ENCODE results near the gene NHERF2. TPM values are rescaled to one million over a fixed set of nuclear protein-coding genes. Genes with fewer than 3 reads are reported as not detected.

Gene NHERF2
- polyA plus RNA-seq, 2 of the 4 experiments (the other 2 are of a cell fraction): 32.3 to 35.0 TPM

DNA sequence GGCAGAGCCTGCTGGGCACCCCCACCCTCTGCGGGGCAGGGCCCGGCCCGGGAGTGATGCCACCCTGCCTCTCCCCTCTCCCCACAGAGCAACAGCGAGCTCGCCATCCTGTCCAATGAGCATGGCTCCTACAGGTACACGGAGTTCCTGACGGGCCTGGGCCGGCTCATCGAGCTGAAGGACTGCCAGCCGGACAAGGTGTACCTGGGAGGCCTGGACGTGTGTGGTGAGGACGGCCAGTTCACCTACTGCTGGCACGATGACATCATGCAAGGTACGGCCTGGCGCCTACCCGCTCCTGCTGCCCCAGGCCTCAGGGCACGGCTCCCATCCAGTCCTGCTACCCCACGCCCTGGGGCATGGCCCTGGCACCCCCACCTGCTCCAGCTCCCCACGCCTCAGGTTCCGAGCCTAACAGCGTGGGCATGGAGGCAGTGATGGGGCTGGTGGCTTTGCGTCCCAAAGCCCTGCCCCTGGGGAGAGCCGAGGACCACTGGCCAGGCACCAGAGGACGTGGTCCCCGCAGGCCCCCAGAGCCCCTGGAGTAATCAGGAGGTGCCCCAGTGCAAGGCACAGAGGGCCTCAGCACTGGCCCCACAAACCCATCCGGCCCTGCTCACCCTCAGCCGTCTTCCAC is 59.5 kb downstream of the NHERF2 start (continued):
- TF ChIP-seq, protein P1, sequence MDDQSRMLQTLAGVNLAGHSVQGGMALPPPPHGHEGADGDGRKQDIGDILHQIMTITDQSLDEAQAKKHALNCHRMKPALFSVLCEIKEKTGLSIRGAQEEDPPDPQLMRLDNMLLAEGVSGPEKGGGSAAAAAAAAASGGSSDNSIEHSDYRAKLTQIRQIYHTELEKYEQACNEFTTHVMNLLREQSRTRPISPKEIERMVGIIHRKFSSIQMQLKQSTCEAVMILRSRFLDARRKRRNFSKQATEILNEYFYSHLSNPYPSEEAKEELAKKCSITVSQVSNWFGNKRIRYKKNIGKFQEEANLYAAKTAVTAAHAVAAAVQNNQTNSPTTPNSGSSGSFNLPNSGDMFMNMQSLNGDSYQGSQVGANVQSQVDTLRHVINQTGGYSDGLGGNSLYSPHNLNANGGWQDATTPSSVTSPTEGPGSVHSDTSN (IDR thresholded peaks at IDR 0.05): no peak
- no peak for TF ChIP-seq GATA3 (IDR thresholded peaks at IDR 0.05; ENCODE audit: borderline replicate concordance)

DNA sequence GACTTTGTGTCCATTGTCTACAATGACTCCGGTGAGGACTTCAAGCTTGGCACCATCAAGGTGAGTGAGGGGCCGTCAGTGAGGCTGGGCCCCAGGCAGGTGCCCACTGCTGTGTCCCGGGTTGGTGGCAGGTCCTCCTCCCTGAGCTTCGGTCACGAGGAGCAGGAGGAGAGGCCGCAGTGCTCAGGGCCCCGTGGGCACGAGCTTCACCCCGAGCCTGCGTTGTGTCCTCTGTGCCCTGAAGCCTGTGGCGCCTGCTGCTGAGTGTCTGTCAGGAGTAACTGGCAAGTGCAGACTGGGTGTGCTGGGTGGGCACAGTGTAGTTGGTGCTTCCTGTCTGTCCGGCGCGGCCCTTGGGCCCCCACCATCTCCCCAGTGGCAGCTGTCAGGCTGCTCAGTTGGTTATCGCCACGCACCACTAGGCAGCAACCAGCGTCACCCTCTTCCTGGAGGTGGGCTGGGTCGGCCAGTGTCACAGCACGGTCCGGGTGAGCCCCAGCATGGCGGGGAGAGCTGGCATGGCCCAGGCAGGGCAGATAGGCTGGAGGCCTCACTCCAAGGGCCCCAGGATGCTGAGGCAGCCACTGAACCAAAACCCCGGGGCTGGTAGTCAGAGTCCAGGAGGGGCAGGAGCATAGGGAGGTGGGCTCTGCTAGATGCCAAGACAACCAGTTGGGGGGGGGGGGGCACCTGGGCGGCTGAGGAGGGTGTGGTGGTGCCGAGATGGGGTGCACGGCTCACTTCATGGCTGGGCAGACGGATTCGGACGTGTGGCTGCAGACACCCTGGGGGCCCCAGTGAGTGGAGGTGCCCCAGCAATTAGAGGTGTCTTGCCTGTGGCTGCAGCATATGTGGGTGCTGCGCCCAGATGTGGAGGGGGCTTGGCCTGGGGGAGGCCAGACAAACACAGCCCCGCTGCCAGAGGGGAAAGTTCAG is 60.4 kb downstream of the NHERF2 start:
- no peak for FAIRE-seq
- POLR2A ChIA-PET: no interaction called here
- Histone ChIP-seq H3K9me3 (no peaks in the 10 kb centered on the region), H3K4me2 (no peak overlapping the region), H3K4me3 (no peak overlapping the region), H3K27ac (peak overlapping the region in 1 of 2 experiments; percentile 8; a peak in 1 of 6 replicates), H3K4me1 (no peaks in the 10 kb centered on the region; the same call in 2 of the 3 replicates)
- TF ChIP-seq ZSCAN20 (CRISPR knock-in tag; IDR thresholded peaks at IDR 0.05) (no peak), BHLHE40 (IDR thresholded peaks at IDR 0.05; ENCODE audit: low read depth, low read length) (no peak), CBX8 (IDR thresholded peaks at IDR 0.05) (no peak), RAD21 (conservative IDR thresholded peaks at IDR 0.05 in 1 of 2, IDR thresholded peaks at IDR 0.05 in 1 of 2) (no peak), NPAS2 (CRISPR knock-in tag; IDR thresholded peaks at IDR 0.05; ENCODE audit: borderline replicate concordance) (no peak), FOSB (CRISPR knock-in tag; IDR thresholded peaks at IDR 0.05) (no peak)
- TF ChIP-seq, protein P2, sequence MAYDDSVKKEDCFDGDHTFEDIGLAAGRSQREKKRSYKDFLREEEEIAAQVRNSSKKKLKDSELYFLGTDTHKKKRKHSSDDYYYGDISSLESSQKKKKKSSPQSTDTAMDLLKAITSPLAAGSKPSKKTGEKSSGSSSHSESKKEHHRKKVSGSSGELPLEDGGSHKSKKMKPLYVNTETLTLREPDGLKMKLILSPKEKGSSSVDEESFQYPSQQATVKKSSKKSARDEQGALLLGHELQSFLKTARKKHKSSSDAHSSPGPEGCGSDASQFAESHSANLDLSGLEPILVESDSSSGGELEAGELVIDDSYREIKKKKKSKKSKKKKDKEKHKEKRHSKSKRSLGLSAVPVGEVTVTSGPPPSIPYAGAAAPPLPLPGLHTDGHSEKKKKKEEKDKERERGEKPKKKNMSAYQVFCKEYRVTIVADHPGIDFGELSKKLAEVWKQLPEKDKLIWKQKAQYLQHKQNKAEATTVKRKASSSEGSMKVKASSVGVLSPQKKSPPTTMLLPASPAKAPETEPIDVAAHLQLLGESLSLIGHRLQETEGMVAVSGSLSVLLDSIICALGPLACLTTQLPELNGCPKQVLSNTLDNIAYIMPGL (CRISPR knock-in tag; IDR thresholded peaks at IDR 0.05; ENCODE audit: borderline replicate concordance): no peak
- no peak for ATAC-seq
- DNase-seq (ENCODE audit: low read depth in 1 of 2, low spot score in 1 of 2): no peak
- 98% methylated on average over 11 of the region's 30 CpGs for WGBS (ENCODE audit: missing lambda C conversion rate)
- CTCF ChIA-PET: interaction anchor here (0.8 to 2.3 kb wide), 2 partner anchors 25 to 53 kb away, joined by 4 to 8 read pairs; no protein-coding TSS in a partner anchor

DNA sequence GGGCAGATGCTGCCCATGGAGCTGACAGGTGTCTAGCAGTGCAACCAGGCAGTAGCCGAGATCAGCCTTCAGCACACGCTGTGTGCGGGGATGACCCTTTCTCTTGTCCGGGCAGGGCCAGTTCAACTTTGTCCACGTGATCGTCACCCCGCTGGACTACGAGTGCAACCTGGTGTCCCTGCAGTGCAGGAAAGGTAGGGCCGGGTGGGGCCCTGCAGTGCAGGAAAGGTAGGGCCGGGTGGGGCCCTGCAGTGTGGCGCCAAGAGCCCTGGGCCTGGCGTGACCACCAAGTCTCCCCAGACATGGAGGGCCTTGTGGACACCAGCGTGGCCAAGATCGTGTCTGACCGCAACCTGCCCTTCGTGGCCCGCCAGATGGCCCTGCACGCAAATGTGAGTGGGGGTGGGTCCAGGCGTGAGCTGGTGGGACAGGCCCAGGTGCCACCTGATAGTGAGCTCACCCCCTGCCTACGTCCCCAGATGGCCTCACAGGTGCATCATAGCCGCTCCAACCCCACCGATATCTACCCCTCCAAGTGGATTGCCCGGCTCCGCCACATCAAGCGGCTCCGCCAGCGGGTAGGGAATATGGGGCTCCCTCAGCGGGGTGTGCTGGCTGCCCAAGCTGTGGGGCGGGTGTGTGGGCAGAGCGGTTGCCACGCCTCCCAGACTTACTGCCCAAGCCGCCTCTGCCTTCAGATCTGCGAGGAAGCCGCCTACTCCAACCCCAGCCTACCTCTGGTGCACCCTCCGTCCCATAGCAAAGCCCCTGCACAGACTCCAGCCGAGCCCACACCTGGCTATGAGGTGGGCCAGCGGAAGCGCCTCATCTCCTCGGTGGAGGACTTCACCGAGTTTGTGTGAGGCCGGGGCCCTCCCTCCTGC is 61.3 kb downstream of the NHERF2 start:
- Histone ChIP-seq H3K4me1 (no peaks in the 10 kb centered on the region; the same call in 2 of the 3 replicates), H3K4me2 (no peak overlapping the region), H3K9me3 (no peaks in the 10 kb centered on the region), H3K27ac (no peak overlapping the region), H3K4me3 (no peak overlapping the region)
- WGBS (ENCODE audit: missing lambda C conversion rate): 95% methylated on average over 26 of the region's 41 CpGs
- POLR2A ChIA-PET: no interaction called here
- TF ChIP-seq JUNB (IDR thresholded peaks at IDR 0.05): no peak
- no peak for TF ChIP-seq FOSL2 (IDR thresholded peaks at IDR 0.05)
- TF ChIP-seq FOSL2 (CRISPR knock-in tag; IDR thresholded peaks at IDR 0.05): no peak
- TF ChIP-seq, protein P3, sequence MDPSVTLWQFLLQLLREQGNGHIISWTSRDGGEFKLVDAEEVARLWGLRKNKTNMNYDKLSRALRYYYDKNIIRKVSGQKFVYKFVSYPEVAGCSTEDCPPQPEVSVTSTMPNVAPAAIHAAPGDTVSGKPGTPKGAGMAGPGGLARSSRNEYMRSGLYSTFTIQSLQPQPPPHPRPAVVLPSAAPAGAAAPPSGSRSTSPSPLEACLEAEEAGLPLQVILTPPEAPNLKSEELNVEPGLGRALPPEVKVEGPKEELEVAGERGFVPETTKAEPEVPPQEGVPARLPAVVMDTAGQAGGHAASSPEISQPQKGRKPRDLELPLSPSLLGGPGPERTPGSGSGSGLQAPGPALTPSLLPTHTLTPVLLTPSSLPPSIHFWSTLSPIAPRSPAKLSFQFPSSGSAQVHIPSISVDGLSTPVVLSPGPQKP (IDR thresholded peaks at IDR 0.05; ENCODE audit: low read depth, low read length): no peak
- TF ChIP-seq, protein P4, sequence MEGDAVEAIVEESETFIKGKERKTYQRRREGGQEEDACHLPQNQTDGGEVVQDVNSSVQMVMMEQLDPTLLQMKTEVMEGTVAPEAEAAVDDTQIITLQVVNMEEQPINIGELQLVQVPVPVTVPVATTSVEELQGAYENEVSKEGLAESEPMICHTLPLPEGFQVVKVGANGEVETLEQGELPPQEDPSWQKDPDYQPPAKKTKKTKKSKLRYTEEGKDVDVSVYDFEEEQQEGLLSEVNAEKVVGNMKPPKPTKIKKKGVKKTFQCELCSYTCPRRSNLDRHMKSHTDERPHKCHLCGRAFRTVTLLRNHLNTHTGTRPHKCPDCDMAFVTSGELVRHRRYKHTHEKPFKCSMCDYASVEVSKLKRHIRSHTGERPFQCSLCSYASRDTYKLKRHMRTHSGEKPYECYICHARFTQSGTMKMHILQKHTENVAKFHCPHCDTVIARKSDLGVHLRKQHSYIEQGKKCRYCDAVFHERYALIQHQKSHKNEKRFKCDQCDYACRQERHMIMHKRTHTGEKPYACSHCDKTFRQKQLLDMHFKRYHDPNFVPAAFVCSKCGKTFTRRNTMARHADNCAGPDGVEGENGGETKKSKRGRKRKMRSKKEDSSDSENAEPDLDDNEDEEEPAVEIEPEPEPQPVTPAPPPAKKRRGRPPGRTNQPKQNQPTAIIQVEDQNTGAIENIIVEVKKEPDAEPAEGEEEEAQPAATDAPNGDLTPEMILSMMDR (IDR thresholded peaks at IDR 0.05): no peak
- ATAC-seq (no peak), FAIRE-seq (no peak), DNase-seq (ENCODE audit: low read depth in 1 of 2, low spot score in 1 of 2) (no peak)
- CTCF ChIA-PET: interaction anchor here (1.4 to 4.8 kb wide), 4 partner anchors 10 to 84 kb away, joined by 3 to 22 read pairs (median 18); no protein-coding TSS in a partner anchor

Small RNA genes within 50 kb of the gene (small RNA-seq; reads per million reads assigned to genes)
- gene RN7SL219P: 0 reads per million in 6 experiments

Other genes starting within 250 kb of the NHERF2 start
Only the 30 nearest of the 31 such genes appear.
- gene NUBP2, start 243.9 kb upstream of the NHERF2 start, polyA plus RNA-seq (2011; rRNA removed): 21.9 and 24.7 TPM in 2 replicates
- gene NUBP2, start 243.9 kb upstream of the NHERF2 start, polyA plus RNA-seq (2017; fragmentation: RNase III; extraction: RNeasy Plus Mini Kit Qiagen cat#74134 plus additional on column Dnase treatment): 58.9 to 65.3 TPM (median 60.7 TPM) in 3 replicates
- gene IGFALS, start 233.2 kb upstream of the NHERF2 start, polyA plus RNA-seq (2011; rRNA removed): 0.08 TPM in 1 of 2 replicates, not detected in the other
- 0.05 to 0.08 TPM in 2 of 3 replicates, not detected in the other for gene IGFALS, start 233.2 kb upstream of the NHERF2 start, polyA plus RNA-seq (2017; fragmentation: RNase III; extraction: RNeasy Plus Mini Kit Qiagen cat#74134 plus additional on column Dnase treatment)
- 27.2 and 34.9 TPM in 2 replicates for gene HAGH, start 200.1 kb upstream of the NHERF2 start, polyA plus RNA-seq (2011; rRNA removed)
- 58.7 to 66.4 TPM (median 59.8 TPM) in 3 replicates for gene HAGH, start 200.1 kb upstream of the NHERF2 start, polyA plus RNA-seq (2017; fragmentation: RNase III; extraction: RNeasy Plus Mini Kit Qiagen cat#74134 plus additional on column Dnase treatment)
- gene FAHD1, start 199.7 kb upstream of the NHERF2 start, polyA plus RNA-seq (2011; rRNA removed): 30.2 and 30.6 TPM in 2 replicates
- 63.2 to 68.4 TPM (median 64.5 TPM) in 3 replicates for gene FAHD1, start 199.7 kb upstream of the NHERF2 start, polyA plus RNA-seq (2017; fragmentation: RNase III; extraction: RNeasy Plus Mini Kit Qiagen cat#74134 plus additional on column Dnase treatment)
- gene MEIOB, start 154.7 kb upstream of the NHERF2 start, polyA plus RNA-seq (2011; rRNA removed): 7.5 and 9.1 TPM in 2 replicates
- 2.9 to 3.5 TPM (median 2.9 TPM) in 3 replicates for gene MEIOB, start 154.7 kb upstream of the NHERF2 start, polyA plus RNA-seq (2017; fragmentation: RNase III; extraction: RNeasy Plus Mini Kit Qiagen cat#74134 plus additional on column Dnase treatment)
- 1.1 and 1.5 TPM in 2 replicates for gene HS3ST6, start 108.5 kb upstream of the NHERF2 start, polyA plus RNA-seq (2011; rRNA removed)
- 1.4 to 2.6 TPM (median 2.0 TPM) in 3 replicates for gene HS3ST6, start 108.5 kb upstream of the NHERF2 start, polyA plus RNA-seq (2017; fragmentation: RNase III; extraction: RNeasy Plus Mini Kit Qiagen cat#74134 plus additional on column Dnase treatment)
- gene MSRB1, start 83.7 kb upstream of the NHERF2 start, polyA plus RNA-seq (2011; rRNA removed): 27.7 and 34.4 TPM in 2 replicates
- 27.7 to 38.4 TPM (median 37.5 TPM) in 3 replicates for gene MSRB1, start 83.7 kb upstream of the NHERF2 start, polyA plus RNA-seq (2017; fragmentation: RNase III; extraction: RNeasy Plus Mini Kit Qiagen cat#74134 plus additional on column Dnase treatment)
- not detected in 2 replicates for gene RPL3L, start 72.2 kb upstream of the NHERF2 start, polyA plus RNA-seq (2011; rRNA removed)
- gene RPL3L, start 72.2 kb upstream of the NHERF2 start, polyA plus RNA-seq (2017; fragmentation: RNase III; extraction: RNeasy Plus Mini Kit Qiagen cat#74134 plus additional on column Dnase treatment): 0.20 TPM in 1 of 3 replicates, not detected in the others
- 151 and 198 TPM in 2 replicates for gene NDUFB10, start 67.4 kb upstream of the NHERF2 start, polyA plus RNA-seq (2011; rRNA removed)
- 367 to 410 TPM (median 389 TPM) in 3 replicates for gene NDUFB10, start 67.4 kb upstream of the NHERF2 start, polyA plus RNA-seq (2017; fragmentation: RNase III; extraction: RNeasy Plus Mini Kit Qiagen cat#74134 plus additional on column Dnase treatment)
- gene RPS2, start 62.1 kb upstream of the NHERF2 start, polyA plus RNA-seq (2011; rRNA removed): 2,621 and 3,507 TPM in 2 replicates
- 3,378 to 3,689 TPM (median 3,626 TPM) in 3 replicates for gene RPS2, start 62.1 kb upstream of the NHERF2 start, polyA plus RNA-seq (2017; fragmentation: RNase III; extraction: RNeasy Plus Mini Kit Qiagen cat#74134 plus additional on column Dnase treatment)
- not detected in 2 replicates for gene RNF151, start 60.0 kb upstream of the NHERF2 start, polyA plus RNA-seq (2011; rRNA removed)
- gene RNF151, start 60.0 kb upstream of the NHERF2 start, polyA plus RNA-seq (2017; fragmentation: RNase III; extraction: RNeasy Plus Mini Kit Qiagen cat#74134 plus additional on column Dnase treatment): not detected in 3 replicates
- 21.9 and 25.9 TPM in 2 replicates for gene TBL3, start 54.8 kb upstream of the NHERF2 start, polyA plus RNA-seq (2011; rRNA removed)
- 41.9 to 45.0 TPM (median 42.8 TPM) in 3 replicates for gene TBL3, start 54.8 kb upstream of the NHERF2 start, polyA plus RNA-seq (2017; fragmentation: RNase III; extraction: RNeasy Plus Mini Kit Qiagen cat#74134 plus additional on column Dnase treatment)
- gene NOXO1, start 45.4 kb upstream of the NHERF2 start, polyA plus RNA-seq (2011; rRNA removed): not detected in 2 replicates
- gene NOXO1, start 45.4 kb upstream of the NHERF2 start, polyA plus RNA-seq (2017; fragmentation: RNase III; extraction: RNeasy Plus Mini Kit Qiagen cat#74134 plus additional on column Dnase treatment): 0.25 to 0.32 TPM (median 0.26 TPM) in 3 replicates
- gene GFER, start 42.7 kb upstream of the NHERF2 start, polyA plus RNA-seq (2011; rRNA removed): 11.9 and 12.9 TPM in 2 replicates
- gene GFER, start 42.7 kb upstream of the NHERF2 start, polyA plus RNA-seq (2017; fragmentation: RNase III; extraction: RNeasy Plus Mini Kit Qiagen cat#74134 plus additional on column Dnase treatment): 33.9 to 34.9 TPM (median 34.8 TPM) in 3 replicates
- 4.9 and 5.7 TPM in 2 replicates for gene SYNGR3, start 36.9 kb upstream of the NHERF2 start, polyA plus RNA-seq (2011; rRNA removed)
- 4.1 to 5.0 TPM (median 4.4 TPM) in 3 replicates for gene SYNGR3, start 36.9 kb upstream of the NHERF2 start, polyA plus RNA-seq (2017; fragmentation: RNase III; extraction: RNeasy Plus Mini Kit Qiagen cat#74134 plus additional on column Dnase treatment)
- gene ZNF598, start 17.1 kb upstream of the NHERF2 start, polyA plus RNA-seq (2011; rRNA removed): 15.3 and 17.7 TPM in 2 replicates
- gene ZNF598, start 17.1 kb upstream of the NHERF2 start, polyA plus RNA-seq (2017; fragmentation: RNase III; extraction: RNeasy Plus Mini Kit Qiagen cat#74134 plus additional on column Dnase treatment): 32.7 to 35.0 TPM (median 33.8 TPM) in 3 replicates
- gene NPW, start 7.1 kb upstream of the NHERF2 start, polyA plus RNA-seq (2011; rRNA removed): 0.13 and 0.26 TPM in 2 replicates
- gene NPW, start 7.1 kb upstream of the NHERF2 start, polyA plus RNA-seq (2017; fragmentation: RNase III; extraction: RNeasy Plus Mini Kit Qiagen cat#74134 plus additional on column Dnase treatment): 1.0 to 1.6 TPM (median 1.2 TPM) in 3 replicates
- 28.8 and 34.8 TPM in 2 replicates for gene NTHL1, start 20.9 kb downstream of the NHERF2 start, polyA plus RNA-seq (2011; rRNA removed)
- 41.4 to 42.3 TPM (median 42.1 TPM) in 3 replicates for gene NTHL1, start 20.9 kb downstream of the NHERF2 start, polyA plus RNA-seq (2017; fragmentation: RNase III; extraction: RNeasy Plus Mini Kit Qiagen cat#74134 plus additional on column Dnase treatment)
- gene TSC2, start 21.1 kb downstream of the NHERF2 start, polyA plus RNA-seq (2011; rRNA removed): 32.6 and 41.7 TPM in 2 replicates
- 42.0 to 47.3 TPM (median 45.1 TPM) in 3 replicates for gene TSC2, start 21.1 kb downstream of the NHERF2 start, polyA plus RNA-seq (2017; fragmentation: RNase III; extraction: RNeasy Plus Mini Kit Qiagen cat#74134 plus additional on column Dnase treatment)
- gene PKD1, start 109.0 kb downstream of the NHERF2 start, polyA plus RNA-seq (2011; rRNA removed): 11.5 and 17.3 TPM in 2 replicates
- gene PKD1, start 109.0 kb downstream of the NHERF2 start, polyA plus RNA-seq (2017; fragmentation: RNase III; extraction: RNeasy Plus Mini Kit Qiagen cat#74134 plus additional on column Dnase treatment): 38.4 to 39.7 TPM (median 39.2 TPM) in 3 replicates
- gene RAB26, start 121.7 kb downstream of the NHERF2 start, polyA plus RNA-seq (2011; rRNA removed): 6.7 and 7.5 TPM in 2 replicates
- gene RAB26, start 121.7 kb downstream of the NHERF2 start, polyA plus RNA-seq (2017; fragmentation: RNase III; extraction: RNeasy Plus Mini Kit Qiagen cat#74134 plus additional on column Dnase treatment): 5.7 to 7.3 TPM (median 6.7 TPM) in 3 replicates
- 31.9 and 32.0 TPM in 2 replicates for gene TRAF7, start 128.9 kb downstream of the NHERF2 start, polyA plus RNA-seq (2011; rRNA removed)
- 47.6 to 50.0 TPM (median 48.1 TPM) in 3 replicates for gene TRAF7, start 128.9 kb downstream of the NHERF2 start, polyA plus RNA-seq (2017; fragmentation: RNase III; extraction: RNeasy Plus Mini Kit Qiagen cat#74134 plus additional on column Dnase treatment)
- 0.13 and 0.27 TPM in 2 replicates for gene CASKIN1, start 169.7 kb downstream of the NHERF2 start, polyA plus RNA-seq (2011; rRNA removed)
- gene CASKIN1, start 169.7 kb downstream of the NHERF2 start, polyA plus RNA-seq (2017; fragmentation: RNase III; extraction: RNeasy Plus Mini Kit Qiagen cat#74134 plus additional on column Dnase treatment): 0.72 to 1.0 TPM (median 0.87 TPM) in 3 replicates
- 46.8 and 49.5 TPM in 2 replicates for gene MLST8, start 178.6 kb downstream of the NHERF2 start, polyA plus RNA-seq (2011; rRNA removed)
- 48.4 to 53.9 TPM (median 50.4 TPM) in 3 replicates for gene MLST8, start 178.6 kb downstream of the NHERF2 start, polyA plus RNA-seq (2017; fragmentation: RNase III; extraction: RNeasy Plus Mini Kit Qiagen cat#74134 plus additional on column Dnase treatment)
- gene BRICD5, start 184.0 kb downstream of the NHERF2 start, polyA plus RNA-seq (2011; rRNA removed): 2.0 and 3.1 TPM in 2 replicates
- gene BRICD5, start 184.0 kb downstream of the NHERF2 start, polyA plus RNA-seq (2017; fragmentation: RNase III; extraction: RNeasy Plus Mini Kit Qiagen cat#74134 plus additional on column Dnase treatment): 7.4 to 11.6 TPM (median 9.1 TPM) in 3 replicates
- gene PGP, start 187.9 kb downstream of the NHERF2 start, polyA plus RNA-seq (2011; rRNA removed): 13.9 and 15.0 TPM in 2 replicates
- gene PGP, start 187.9 kb downstream of the NHERF2 start, polyA plus RNA-seq (2017; fragmentation: RNase III; extraction: RNeasy Plus Mini Kit Qiagen cat#74134 plus additional on column Dnase treatment): 27.7 to 33.7 TPM (median 31.9 TPM) in 3 replicates
- 10.4 and 11.0 TPM in 2 replicates for gene E4F1, start 196.7 kb downstream of the NHERF2 start, polyA plus RNA-seq (2011; rRNA removed)
- gene E4F1, start 196.7 kb downstream of the NHERF2 start, polyA plus RNA-seq (2017; fragmentation: RNase III; extraction: RNeasy Plus Mini Kit Qiagen cat#74134 plus additional on column Dnase treatment): 22.0 to 24.4 TPM (median 23.3 TPM) in 3 replicates
- gene DNASE1L2, start 209.5 kb downstream of the NHERF2 start, polyA plus RNA-seq (2011; rRNA removed): 0.36 and 0.65 TPM in 2 replicates
- gene DNASE1L2, start 209.5 kb downstream of the NHERF2 start, polyA plus RNA-seq (2017; fragmentation: RNase III; extraction: RNeasy Plus Mini Kit Qiagen cat#74134 plus additional on column Dnase treatment): 0.88 to 1.5 TPM (median 1.2 TPM) in 3 replicates
- 41.8 and 47.9 TPM in 2 replicates for gene ECI1, start 224.7 kb downstream of the NHERF2 start, polyA plus RNA-seq (2011; rRNA removed)
- gene ECI1, start 224.7 kb downstream of the NHERF2 start, polyA plus RNA-seq (2017; fragmentation: RNase III; extraction: RNeasy Plus Mini Kit Qiagen cat#74134 plus additional on column Dnase treatment): 40.9 to 41.9 TPM (median 41.5 TPM) in 3 replicates
- 163 and 183 TPM in 2 replicates for gene RNPS1, start 241.2 kb downstream of the NHERF2 start, polyA plus RNA-seq (2011; rRNA removed)
- gene RNPS1, start 241.2 kb downstream of the NHERF2 start, polyA plus RNA-seq (2017; fragmentation: RNase III; extraction: RNeasy Plus Mini Kit Qiagen cat#74134 plus additional on column Dnase treatment): 197 to 206 TPM (median 200 TPM) in 3 replicates